Testis (tissue), 3 donors: Measurements from ENCODE around the gene ZFP3. TPM values are rescaled to one million over a fixed set of nuclear protein-coding genes. Genes with fewer than 3 reads are reported as not detected.
"Not testable (repeated sequence)": the region's sequence is repeated elsewhere in the genome, so short reads cannot be mapped to it uniquely, and the experiment has no call there.

Experiments
- DNase-seq: peaks from one replicate; pipeline ENCODE4 v3.0.0-alpha.2; 2019
- H3K27ac ChIP-seq, 2 donors: fragments of 200-600 bp; sonication (generic); one replicate each; pipeline ENCODE4 v1.5.1; 2019
- H3K27me3 ChIP-seq: fragments of 200-600 bp; sonication (generic); one replicate; pipeline ENCODE4 v1.5.1; 2019
- H3K36me3 ChIP-seq: fragments of 200-600 bp; sonication (generic); one replicate; pipeline ENCODE4 v1.5.1; 2017; ENCODE audit warnings: low read depth; ENCODE audit errors: missing control alignments
- H3K4me1 ChIP-seq: fragments of 200-600 bp; sonication (generic); one replicate; pipeline ENCODE4 v1.5.1; 2019
- H3K4me3 ChIP-seq, 2 donors: fragments of 200-600 bp; sonication (generic); one replicate each; pipeline ENCODE4 v1.5.1; 2017 to 2019
- H3K9me3 ChIP-seq: fragments of 200-600 bp; sonication (generic); one replicate; pipeline ENCODE4 v1.5.1; 2017
- CTCF ChIP-seq, 3 experiments: fragments of 450-650 bp in 2 of 3; fragments of 200-600 bp in 1 of 3; sonication (generic) in 1 of 3; IDR thresholded peaks; one replicate each; pipeline ENCODE4 v1.5.1; 2016 to 2019; ENCODE audit warnings: antibody characterized with exemption in 3 of 3, mild to moderate bottlenecking in 2 of 3, moderate library complexity in 1 of 3
- POLR2A ChIP-seq: fragments of 450-650 bp; IDR thresholded peaks from one replicate; pipeline ENCODE4 v1.6.1; 2017; ENCODE audit warnings: antibody characterized with exemption, mild to moderate bottlenecking, moderate library complexity
- WGBS, 2 donors: methylation state at CpG; one replicate each; pipeline ENCODE4 v1.1.5; 2018; 5-methylcytosine and 5-hydroxymethylcytosine counted together
- intact Hi-C: fragments of 100-400 bp; cut with DNase I; formaldehyde crosslinking; loops from one replicate; pipeline ENCODE4 v1.15.1; 2023; ENCODE audit warnings: low total_unique reads
- polyA plus RNA-seq: library from polyadenylated mRNA; stranded (reverse); fragments of 350-450 nt; fragmentation: Illumina TruSeq; extraction: RNeasy Lipid Tissue Mini Kit (QIAGEN cat#74804); gene quantifications from one replicate; pipeline ENCODE4 v1.2.3, GENCODE V29; 2014; ENCODE audit warnings: low read depth, low replicate concordance; ENCODE audit not compliant: insufficient read depth
- total RNA-seq, 2 donors: library from RNA; depleted of rRNA; stranded (reverse); fragments of >200 nt; gene quantifications; one replicate each; pipeline ENCODE4 v1.2.3, GENCODE V29; 2016

The ZFP3 gene
- total and polyA plus RNA-seq, 3 donors from 2014 or later = 4.6 to 7.2 (median 6.4) TPM

DNA sequence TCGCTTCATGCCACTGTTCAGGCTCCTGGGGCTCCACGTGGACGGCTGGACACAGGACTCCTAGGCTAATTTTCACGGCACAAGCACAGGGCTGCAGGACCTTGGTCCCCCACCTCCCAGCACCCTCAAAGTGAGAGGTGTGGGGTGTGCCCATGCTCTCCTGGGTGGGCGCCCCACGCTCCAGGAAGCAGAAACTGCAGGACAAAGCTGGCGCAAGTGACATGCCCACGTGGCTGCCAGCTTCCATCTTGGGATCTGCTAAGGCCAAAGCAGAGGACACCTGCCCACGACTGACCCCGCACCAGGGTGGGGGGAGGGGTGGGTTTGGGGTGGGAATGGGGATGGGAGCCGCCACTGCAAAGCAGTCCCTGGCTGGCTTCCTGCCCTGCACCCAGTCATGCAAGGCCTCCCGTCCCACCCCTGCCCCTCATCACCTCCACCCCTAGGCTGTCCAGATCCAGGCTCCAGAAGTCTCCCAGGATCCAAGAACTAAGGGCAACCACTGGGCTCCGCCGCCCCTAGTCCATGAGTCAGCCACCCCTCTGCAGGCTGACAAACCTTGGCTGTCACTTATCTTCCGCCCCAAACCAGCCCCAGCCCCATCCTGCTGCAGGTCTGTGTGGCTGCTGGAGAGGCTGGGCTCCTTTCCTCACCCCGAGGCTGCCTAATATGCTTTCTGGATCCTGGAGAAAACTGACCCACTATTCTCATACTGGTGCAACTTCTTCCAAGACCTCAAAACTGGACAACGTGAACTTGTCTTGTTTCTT, 48.6 kb downstream of the ZFP3 start:
- DNase-seq = no peak
- intact Hi-C loops = no loop called here
- no peaks in the 10 kb centered on the region for H3K36me3 ChIP-seq
- no peak for TF ChIP-seq POLR2A
- no peak for TF ChIP-seq CTCF (IDR thresholded peaks at IDR 0.05)
- H3K27me3 ChIP-seq = no peaks in the 10 kb centered on the region
- no peaks in the 10 kb centered on the region for H3K4me1 ChIP-seq
- H3K4me3 ChIP-seq = no peak overlapping the region
- H3K27ac ChIP-seq = no peak overlapping the region
- 82 to 84% methylated on average over 9 to 15 of the region's 17 CpGs for WGBS, 2 donors
- no peaks in the 10 kb centered on the region for H3K9me3 ChIP-seq

DNA sequence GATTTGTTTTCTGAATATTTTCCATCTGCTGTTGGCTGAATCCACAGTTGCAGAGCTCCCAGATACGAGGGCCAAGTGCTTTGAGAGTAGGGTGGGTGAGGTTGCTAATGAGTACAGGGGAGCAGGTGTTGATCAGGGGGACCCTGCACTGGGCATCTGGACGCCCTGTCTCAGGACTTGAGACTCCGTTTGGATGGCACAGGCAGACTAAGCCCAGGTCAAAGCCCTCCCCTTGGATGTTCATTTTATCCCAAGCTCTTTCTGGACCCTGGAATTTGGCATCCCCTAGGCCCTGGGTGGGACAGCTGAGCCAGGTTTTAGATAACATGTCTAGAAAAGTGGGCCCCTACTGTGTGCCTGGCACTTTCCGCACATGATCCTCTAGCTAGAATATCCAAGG, 49.6 kb downstream of the ZFP3 start:
- H3K36me3 ChIP-seq = no peaks in the 10 kb centered on the region
- DNase-seq = no peak
- intact Hi-C loops = no loop called here
- no peak overlapping the region for H3K27ac ChIP-seq
- H3K4me1 ChIP-seq = no peaks in the 10 kb centered on the region
- TF ChIP-seq POLR2A = no peak
- TF ChIP-seq CTCF (IDR thresholded peaks at IDR 0.05) = no peak
- no peaks in the 10 kb centered on the region for H3K9me3 ChIP-seq
- H3K4me3 ChIP-seq = no peak overlapping the region
- WGBS, 2 donors = 72 to 84% methylated on average over 2 to 4 of the region's 4 CpGs
- H3K27me3 ChIP-seq = no peaks in the 10 kb centered on the region

- WGBS, 2 donors = 81 to 83% methylated on average over 4 to 8 of the region's 8 CpGs
- intact Hi-C loops, H3K27me3 ChIP-seq: not testable (repeated sequence)
Measured at GRCh38 chr17:5128387-5128786, 50.1 kb downstream of the ZFP3 start.

DNA sequence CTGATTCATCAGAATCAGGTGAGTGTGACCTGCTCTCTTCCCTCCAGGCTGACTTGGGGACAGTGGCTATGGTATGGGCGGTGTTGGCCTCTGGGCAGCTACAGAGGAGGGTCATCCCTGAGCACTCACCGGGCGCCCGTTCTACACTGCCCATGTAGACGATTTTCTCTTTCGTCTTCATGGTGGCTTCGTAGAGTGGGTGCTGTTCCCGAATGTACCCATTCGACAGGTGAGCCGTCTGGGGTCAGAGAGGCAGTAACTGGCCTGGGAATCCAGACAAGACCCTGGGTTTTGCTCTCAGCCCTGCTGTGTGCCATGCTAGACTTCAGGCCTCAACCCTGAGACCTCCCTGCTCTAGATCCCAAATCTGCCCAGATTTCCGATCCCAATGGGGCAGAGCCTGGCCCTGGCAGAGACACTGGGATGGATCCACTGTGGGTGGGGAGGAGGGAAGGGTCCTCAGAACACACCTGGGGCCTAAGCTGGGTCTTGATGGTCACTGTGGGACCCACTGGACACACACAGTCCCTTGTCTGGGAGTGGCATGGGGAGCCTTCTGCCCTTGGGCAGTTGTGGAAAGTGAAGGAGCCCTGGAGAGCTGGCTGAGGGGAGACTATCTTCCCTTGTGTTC, 50.8 kb downstream of the ZFP3 start:
- DNase-seq = no peak
- Histone ChIP-seq H3K36me3 (no peaks in the 10 kb centered on the region), H3K9me3 (no peaks in the 10 kb centered on the region), H3K4me1 (no peaks in the 10 kb centered on the region), H3K27ac (no peak overlapping the region), H3K4me3 (no peak overlapping the region), H3K27me3 (no peaks in the 10 kb centered on the region)
- intact Hi-C loops = no loop called here
- WGBS, 2 donors = 81 to 94% methylated on average over 11 of the region's 11 CpGs
- TF ChIP-seq POLR2A (no peak), CTCF (IDR thresholded peaks at IDR 0.05) (no peak)

More at GRCh38 chr17:5128387-5128786, 50.1 kb downstream of the ZFP3 start:
- not testable (repeated sequence) for H3K4me3 ChIP-seq, H3K4me1 ChIP-seq, H3K36me3 ChIP-seq, H3K27ac ChIP-seq, H3K9me3 ChIP-seq, DNase-seq

GRCh38 chr17:5129770-5130169, 51.5 kb downstream of the ZFP3 start:
- H3K4me3 ChIP-seq, H3K36me3 ChIP-seq, intact Hi-C loops, DNase-seq, H3K27me3 ChIP-seq, H3K4me1 ChIP-seq, H3K9me3 ChIP-seq, H3K27ac ChIP-seq: not testable (repeated sequence)
- WGBS, 2 donors = 88% methylated on average over 5 to 8 of the region's 8 CpGs

GRCh38 chr17:5130261-5130660, 52.0 kb downstream of the ZFP3 start:
- H3K36me3 ChIP-seq, H3K27ac ChIP-seq, H3K4me1 ChIP-seq, H3K27me3 ChIP-seq, DNase-seq, intact Hi-C loops, H3K4me3 ChIP-seq, H3K9me3 ChIP-seq: not testable (repeated sequence)
- WGBS, 2 donors = 93 to 94% methylated on average over 10 of the region's 10 CpGs

DNA sequence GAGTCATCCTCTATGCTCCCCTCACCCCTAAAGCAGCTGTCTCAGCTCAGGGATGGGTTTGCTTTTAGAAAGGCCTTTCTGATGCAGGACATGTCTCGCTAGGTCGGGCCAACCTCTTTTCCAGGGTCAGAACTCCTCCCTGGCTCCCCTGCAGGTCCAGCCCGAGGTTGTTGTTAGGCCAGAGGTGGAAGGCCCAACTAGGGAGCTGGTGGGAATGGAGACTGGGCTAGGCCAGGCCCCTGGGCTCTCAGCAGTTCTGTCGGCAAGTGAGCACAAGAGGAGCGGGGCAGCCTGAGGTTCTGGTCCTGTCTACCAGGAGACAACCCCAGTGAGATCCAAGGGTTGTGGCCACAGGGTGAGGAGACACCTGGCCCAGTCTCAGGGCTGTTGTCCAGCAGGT, 52.4 kb downstream of the ZFP3 start:
- intact Hi-C loops, H3K4me1 ChIP-seq, H3K36me3 ChIP-seq, DNase-seq, H3K9me3 ChIP-seq, H3K27ac ChIP-seq, H3K4me3 ChIP-seq, H3K27me3 ChIP-seq: not testable (repeated sequence)
- WGBS, 2 donors = 79 to 83% methylated on average over 2 to 5 of the region's 5 CpGs
